ENCODE data around the gene CHCT1.

DNA sequence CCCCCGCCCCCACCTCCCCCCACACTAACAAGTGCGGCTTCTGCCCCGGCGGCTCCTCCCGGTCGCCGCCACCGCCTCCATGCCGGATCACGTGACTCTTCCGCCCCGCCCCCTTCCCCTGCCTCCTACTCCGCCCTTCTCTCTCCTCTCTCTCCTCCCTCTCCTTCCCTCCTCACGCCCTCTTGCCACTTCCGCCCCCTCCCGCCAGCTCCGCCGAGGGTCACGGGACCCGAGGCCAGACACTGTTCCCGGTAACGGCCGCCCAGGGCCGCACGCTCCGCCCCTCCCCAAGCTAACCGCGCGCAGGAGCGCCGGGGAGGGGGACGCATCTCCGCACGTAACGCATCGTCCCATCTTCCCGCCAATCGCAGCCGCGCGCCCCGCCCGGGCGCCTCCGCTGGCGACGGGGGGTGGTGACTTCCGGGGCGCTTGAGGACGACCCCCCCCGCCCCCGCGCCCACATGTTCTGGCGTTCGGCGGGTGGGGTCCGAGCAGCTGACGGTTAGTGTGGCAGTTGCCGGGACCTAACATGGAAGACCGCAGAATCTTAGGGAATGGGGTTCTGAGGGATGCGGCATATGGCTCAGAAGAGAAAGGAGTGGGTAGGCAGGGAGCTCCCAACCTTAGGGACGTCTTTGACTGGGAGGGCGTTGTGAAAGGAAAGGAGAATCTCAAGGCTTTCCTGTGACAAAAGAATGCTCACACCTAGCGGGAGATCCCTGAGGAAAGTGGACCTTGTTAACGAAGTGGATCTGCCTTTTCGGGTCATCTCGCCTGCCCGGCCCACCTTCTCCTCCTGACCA lies 30.0 kb upstream of the CHCT1 start, which contains the start of gene USP32:
- TF ChIP-seq, protein P1, sequence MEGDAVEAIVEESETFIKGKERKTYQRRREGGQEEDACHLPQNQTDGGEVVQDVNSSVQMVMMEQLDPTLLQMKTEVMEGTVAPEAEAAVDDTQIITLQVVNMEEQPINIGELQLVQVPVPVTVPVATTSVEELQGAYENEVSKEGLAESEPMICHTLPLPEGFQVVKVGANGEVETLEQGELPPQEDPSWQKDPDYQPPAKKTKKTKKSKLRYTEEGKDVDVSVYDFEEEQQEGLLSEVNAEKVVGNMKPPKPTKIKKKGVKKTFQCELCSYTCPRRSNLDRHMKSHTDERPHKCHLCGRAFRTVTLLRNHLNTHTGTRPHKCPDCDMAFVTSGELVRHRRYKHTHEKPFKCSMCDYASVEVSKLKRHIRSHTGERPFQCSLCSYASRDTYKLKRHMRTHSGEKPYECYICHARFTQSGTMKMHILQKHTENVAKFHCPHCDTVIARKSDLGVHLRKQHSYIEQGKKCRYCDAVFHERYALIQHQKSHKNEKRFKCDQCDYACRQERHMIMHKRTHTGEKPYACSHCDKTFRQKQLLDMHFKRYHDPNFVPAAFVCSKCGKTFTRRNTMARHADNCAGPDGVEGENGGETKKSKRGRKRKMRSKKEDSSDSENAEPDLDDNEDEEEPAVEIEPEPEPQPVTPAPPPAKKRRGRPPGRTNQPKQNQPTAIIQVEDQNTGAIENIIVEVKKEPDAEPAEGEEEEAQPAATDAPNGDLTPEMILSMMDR (conservative IDR thresholded peaks at IDR 0.05; ENCODE audit: low read depth, low read length): no peak
- TF ChIP-seq EZH2 (IDR thresholded peaks at IDR 0.05; ENCODE audit: borderline replicate concordance, low read depth, low read length, poor library complexity, severe bottlenecking): no peak

All from A673 (cell line).